HL-60/S4 treated with retinoic acid at 250 ng/mL for 4 days and 3 days (cell line): Measurements from ENCODE around the gene ZNF358.

ENCODE experiments used
- in situ Hi-C: fragments of 300-500 bp; cut with MboI; formaldehyde crosslinking; loops from 2 replicates; pipeline ENCODE4 v1.7.0; 2022; ENCODE audit warnings: low sequenced_read_pairs

The ZNF358 gene

GRCh38 chr19:7488736-7489353 is 27.1 kb upstream of the ZNF358 start, which contains the start of gene PEX11G:
TSS of gene PEX11G (minus strand) at chr19:7489035. CDS start at chr19:7489010, 25 bp downstream.
- in situ Hi-C loops: no loop called here

DNA sequence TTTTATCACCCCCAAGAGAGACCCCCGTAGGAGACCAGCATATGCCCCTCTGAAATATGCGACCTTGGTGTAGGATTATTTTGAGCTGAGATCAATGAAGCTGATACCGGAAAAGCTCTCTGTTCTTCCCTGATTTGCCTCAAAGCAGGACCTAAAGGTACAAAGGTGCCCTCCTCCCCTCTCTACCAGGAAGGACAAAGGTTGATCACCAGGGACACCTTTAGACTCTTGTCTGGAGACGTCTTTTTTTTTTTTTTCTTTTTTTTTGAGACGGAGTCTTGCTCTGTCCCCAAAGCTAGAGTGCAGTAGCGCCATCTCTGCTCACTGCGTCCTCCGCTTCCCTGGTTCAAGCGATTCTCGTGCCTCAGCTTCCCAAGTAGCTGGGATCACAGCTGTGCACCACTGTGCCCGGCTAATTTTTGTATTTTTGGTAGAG is 26.3 kb upstream of the ZNF358 start:
- in situ Hi-C loops: no loop called here

- in situ Hi-C loops: no loop called here
Measured at GRCh38 chr19:7492142-7492541, 23.8 kb upstream of the ZNF358 start.

DNA sequence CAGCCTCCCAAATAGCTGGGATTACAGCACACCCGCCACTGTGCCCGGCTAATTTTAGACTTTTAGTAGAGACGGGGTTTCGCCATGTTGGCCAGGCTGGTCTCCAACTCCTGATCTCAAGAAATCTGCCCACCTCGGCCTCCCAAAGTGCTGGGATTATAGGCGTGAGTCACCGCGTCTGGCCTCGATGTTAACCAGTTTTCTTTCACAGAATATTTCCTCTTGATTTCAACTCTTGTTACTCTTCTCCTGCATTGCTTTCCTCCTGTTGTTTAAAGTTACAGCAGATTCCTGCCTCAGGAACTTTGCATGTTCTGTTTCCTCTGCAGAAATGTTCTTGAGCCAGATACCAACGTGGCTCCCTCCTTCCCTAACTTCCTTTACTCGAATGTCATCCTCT is 23.3 kb upstream of the ZNF358 start:
- in situ Hi-C loops: no loop called here

GRCh38 chr19:7494416-7495098 is 21.3 kb upstream of the ZNF358 start:
- in situ Hi-C loops: no loop called here

DNA sequence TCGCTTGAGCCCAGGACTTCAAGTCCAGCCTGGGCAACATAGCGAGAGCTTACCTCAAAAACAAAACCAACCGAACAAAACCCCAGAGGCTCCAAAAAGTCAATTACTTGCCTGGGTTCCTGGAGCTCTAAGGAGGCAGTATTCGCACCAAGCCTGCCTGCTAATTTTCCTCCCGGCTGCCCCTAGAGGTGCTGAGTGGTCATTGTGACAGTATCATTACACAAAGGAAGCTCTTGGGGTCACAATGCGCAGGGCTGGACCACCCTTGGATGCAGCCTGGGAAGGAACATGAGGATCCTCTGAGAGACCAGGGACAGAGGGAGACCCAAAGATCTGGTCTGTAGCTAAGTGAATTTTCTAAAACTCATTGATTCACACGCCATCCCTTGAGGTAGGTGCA is 18.6 kb upstream of the ZNF358 start:
- in situ Hi-C loops: no loop called here

DNA sequence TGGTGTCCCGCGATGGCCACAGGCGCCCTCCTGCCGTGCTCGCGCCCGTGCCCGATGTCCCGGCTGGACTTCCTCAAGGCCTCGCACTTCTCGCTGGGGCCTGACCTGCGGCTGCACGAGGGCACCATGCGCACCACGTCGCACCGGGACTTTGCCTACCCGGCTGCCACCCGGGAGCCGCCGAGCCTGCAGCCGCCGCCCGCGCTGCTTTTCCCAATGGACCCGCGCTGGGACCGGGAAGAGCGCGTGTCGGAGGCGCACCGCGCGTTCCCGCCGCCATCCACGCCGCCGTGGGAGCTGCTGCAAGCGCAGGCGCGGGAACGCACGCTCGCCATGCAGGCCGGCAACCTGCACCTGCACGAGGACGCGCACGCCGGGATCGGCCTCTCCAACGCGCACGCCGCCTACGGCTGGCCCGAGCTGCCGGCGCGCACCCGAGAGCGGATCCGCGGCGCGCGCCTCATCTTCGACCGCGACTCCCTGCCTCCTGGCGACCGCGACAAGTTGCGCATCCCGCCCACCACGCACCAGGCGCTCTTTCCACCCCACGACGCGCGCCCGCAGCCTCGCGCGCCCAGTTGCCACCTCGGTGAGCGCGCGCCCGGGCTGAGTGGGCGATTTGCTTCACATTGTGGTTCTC is 15.0 kb upstream of the ZNF358 start:
- in situ Hi-C loops: no loop called here

DNA sequence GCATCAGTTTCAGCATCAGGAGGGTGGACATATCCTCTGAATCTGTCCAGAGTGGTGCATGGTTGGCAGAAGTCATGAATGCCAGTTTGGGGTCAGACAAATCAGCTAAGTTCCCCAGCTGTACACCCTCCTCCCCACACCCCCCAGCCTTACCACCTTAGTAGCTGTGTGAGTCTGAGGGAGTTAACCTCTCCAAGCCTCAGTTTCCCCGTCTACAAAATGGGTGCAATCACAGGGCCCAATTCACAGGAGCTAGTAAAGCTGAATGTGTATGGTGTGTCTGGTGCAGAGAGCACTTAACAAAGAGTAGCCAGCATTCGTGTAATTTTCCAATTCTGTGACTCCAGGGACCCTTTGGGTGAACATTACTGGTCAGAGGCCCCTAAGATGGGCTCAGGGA is 13.4 kb upstream of the ZNF358 start:
- in situ Hi-C loops: no loop called here

- in situ Hi-C loops: no loop called here
Measured at GRCh38 chr19:7504684-7505083, 11.2 kb upstream of the ZNF358 start.

GRCh38 chr19:7505288-7505681 is 10.6 kb upstream of the ZNF358 start:
- in situ Hi-C loops: no loop called here

DNA sequence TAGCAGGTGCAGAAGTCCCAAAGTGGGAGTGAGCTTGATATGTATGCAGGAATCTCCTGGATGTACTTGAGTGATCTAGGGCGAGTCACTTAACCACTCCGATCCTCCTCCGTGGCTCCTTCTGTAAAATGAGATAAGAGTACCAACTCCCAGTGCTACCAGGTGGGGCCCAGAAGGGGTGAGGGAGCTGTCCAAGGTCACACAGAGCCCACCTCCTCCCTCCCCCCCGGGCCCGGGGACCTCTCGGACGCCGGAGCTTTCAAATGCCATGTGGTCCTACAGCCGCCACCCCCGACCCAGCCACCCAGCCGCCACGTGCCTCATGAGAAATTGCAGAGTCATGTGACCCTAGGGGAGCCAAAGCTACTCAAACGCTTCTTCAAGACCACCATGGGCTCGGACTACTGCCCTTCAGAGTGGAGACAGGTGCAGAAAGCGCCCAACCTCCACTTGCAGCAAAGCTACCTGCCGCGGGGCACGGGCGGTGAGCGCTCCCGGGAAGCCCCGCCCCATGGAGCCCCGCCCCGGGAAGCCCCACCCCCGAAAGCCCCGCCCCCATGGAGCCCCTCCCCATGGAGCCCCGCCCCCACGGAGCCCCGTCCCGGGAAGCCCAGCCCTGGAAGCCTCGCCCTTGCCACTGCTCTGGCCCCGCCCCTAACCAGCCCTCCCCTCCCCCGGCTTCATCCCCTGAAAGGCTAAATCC is 10.1 kb upstream of the ZNF358 start:
- in situ Hi-C loops: no loop called here

- in situ Hi-C loops: no loop called here
Measured at GRCh38 chr19:7506385-7507328, 9.2 kb upstream of the ZNF358 start.

DNA sequence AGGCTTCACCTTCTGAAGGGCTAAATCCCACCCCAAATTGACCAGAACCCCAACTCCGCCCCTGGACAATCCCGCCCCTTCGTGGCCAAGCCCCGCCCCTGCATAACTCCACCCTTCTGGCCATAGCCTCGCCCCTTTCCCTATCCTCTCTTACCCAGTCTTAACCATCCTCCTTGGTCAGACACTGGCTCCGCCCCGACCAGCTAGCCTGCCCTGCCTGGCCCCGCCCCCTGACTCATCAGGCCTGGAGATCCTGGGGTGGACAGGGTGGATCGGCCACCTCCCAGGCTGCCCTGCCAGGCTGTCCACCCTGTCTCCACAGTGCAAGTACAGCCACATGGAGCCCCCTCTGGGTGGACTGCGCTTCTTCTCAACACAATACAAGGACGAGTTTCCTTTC is 8.0 kb upstream of the ZNF358 start:
- in situ Hi-C loops: no loop called here

GRCh38 chr19:7509625-7510024 is 6.3 kb upstream of the ZNF358 start:
- in situ Hi-C loops: no loop called here

DNA sequence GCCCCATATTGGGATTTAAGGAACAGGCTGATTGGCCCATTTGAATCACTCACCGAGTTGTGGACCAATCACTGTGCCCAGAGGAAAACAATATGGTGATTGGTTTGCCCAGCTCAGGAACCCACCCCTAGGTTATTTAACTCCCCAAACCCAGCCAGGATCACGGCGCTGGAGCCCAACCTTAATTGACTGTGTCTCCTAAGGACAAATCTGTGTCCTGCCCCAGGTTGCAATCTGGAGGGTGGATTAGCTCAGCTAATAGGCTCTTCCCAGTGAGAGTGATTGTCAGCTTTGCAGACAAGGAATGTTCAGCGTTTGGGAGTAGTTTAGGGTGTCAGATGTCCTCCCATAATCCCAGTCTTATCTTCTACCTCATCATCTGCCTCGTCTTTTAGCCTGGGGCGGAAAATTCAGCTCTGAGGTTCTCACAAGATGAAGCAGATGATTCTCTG is 3.5 kb upstream of the ZNF358 start:
- in situ Hi-C loops: no loop called here

GRCh38 chr19:7513809-7514642 is 1.9 kb upstream of the ZNF358 start:
- in situ Hi-C loops: no loop called here

GRCh38 chr19:7515110-7515644 is 726 bp upstream of the ZNF358 start:
- in situ Hi-C loops: no loop called here

DNA sequence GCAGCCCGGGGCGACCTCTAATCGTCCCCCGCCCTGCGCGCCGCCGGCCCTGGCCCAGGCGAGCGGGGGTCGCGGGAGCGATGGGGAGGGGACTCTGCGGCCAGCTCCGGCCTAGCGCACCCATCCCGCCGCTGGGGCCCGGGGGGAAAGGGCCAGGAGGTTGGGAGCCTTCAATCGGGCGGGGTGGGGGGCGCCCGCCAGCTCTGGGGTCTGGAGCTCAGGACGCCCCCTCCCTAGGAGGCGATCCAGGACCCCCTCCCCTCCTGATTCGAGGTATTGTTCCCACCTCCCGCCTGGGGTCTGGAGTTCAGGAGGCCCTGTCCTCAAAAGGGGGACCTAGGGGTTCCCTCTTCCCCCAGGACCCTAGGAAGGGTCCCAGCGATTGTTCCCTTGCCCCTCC is 430 bp downstream of the ZNF358 start:
- in situ Hi-C loops: no loop called here

GRCh38 chr19:7516878-7517277 is 975 bp downstream of the ZNF358 start:
- in situ Hi-C loops: no loop called here
